MCF 10A (cell line): Measurements from ENCODE around the gene ADCK1. TPM values are rescaled to one million over a fixed set of nuclear protein-coding genes. Genes with fewer than 3 reads are reported as not detected.
"Not testable (repeated sequence)": the region's sequence is repeated elsewhere in the genome, so short reads cannot be mapped to it uniquely, and the experiment has no call there.

Experiments
- BruUV-seq: library from RNA; stranded (reverse); fragments of 400-500 nt; replicated peaks from 2 replicates; lab custom pipeline; 2021; lab: Mats Ljungman, UMichigan
- CTCF ChIA-PET: fragments of 300-600 bp; sonication (Branson Sonifier 250); formaldehyde crosslinking; extraction: SDS; loops from one replicate; lab custom pipeline; 2021; ENCODE audit warnings: antibody characterized with exemption, inconsistent platforms; lab: Yijun Ruan, JAX
- POLR2A ChIA-PET: fragments of 300-600, 350-650 bp; sonication (Branson Sonifier 250); formaldehyde crosslinking; extraction: SDS; loops from one replicate; lab custom pipeline; 2020; ENCODE audit warnings: antibody characterized with exemption, inconsistent platforms; lab: Yijun Ruan, JAX
- DNase-seq: peaks from one replicate; pipeline ENCODE4 v3.0.0-alpha.2; 2018; ENCODE audit not compliant: unreplicated experiment
- H3K27ac Mint-ChIP-seq: one replicate; pipeline ENCODE4 v1.8.0; 2022; ENCODE audit warnings: mild to moderate bottlenecking, low read depth, mixed read lengths; ENCODE audit not compliant: unreplicated experiment
- H3K27me3 Mint-ChIP-seq: one replicate; pipeline ENCODE4 v1.8.0; 2022; ENCODE audit warnings: mixed read lengths; ENCODE audit not compliant: insufficient read depth, unreplicated experiment
- H3K36me3 Mint-ChIP-seq: one replicate; pipeline ENCODE4 v1.8.0; 2022; ENCODE audit warnings: mild to moderate bottlenecking, moderate library complexity, mixed read lengths; ENCODE audit not compliant: insufficient read depth, unreplicated experiment
- H3K4me1 Mint-ChIP-seq: one replicate; pipeline ENCODE4 v1.8.0; 2022; ENCODE audit warnings: mixed read lengths; ENCODE audit not compliant: insufficient read depth, unreplicated experiment
- H3K4me3 Mint-ChIP-seq: one replicate; pipeline ENCODE4 v1.8.0; 2022; ENCODE audit warnings: mild to moderate bottlenecking, moderate library complexity, mixed read lengths; ENCODE audit not compliant: unreplicated experiment
- H3K9me3 Mint-ChIP-seq: one replicate; pipeline ENCODE4 v1.8.0; 2022; ENCODE audit warnings: mixed read lengths; ENCODE audit not compliant: unreplicated experiment
- intact Hi-C: fragments of 100-400 bp; cut with micrococcal nuclease; formaldehyde crosslinking; loops from 2 replicates; pipeline ENCODE4 v1.14.1; 2022
- total RNA-seq: library from RNA; stranded (reverse); gene quantifications from 2 replicates; pipeline ENCODE4 v1.2.3, GENCODE V29; 2022
- TF ChIP-seq, protein P1 (sequence below): fragments of 200-600 bp; IDR thresholded peaks from one replicate; pipeline ENCODE4 v1.8.0; 2022; ENCODE audit warnings: antibody characterized with exemption, mild to moderate bottlenecking; ENCODE audit not compliant: unreplicated experiment

The ADCK1 gene
- total RNA-seq, 1 experiment from 2014 or later: 7.0 TPM

DNA sequence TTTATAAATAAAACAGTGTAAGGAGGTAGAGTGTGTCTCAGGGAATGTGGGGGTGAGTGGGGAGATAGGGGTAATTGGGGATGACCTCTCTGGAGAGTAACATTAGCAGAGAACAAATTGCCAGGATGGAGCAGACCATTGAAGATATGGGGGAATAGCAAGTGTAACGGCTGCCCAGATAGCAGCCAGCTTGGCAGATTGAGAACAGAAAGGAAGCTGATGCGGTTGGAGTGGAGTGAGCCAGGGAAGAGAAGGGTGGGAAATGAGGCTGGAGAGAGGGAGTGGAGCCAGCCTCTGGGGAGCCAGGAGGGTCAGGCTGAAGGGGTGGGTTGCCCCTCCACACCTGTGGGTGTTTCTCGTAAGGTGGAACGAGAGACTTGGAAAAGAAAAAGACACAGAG, 5.6 kb upstream of the ADCK1 start:
- DNase-seq: no peak
- peaks cover 24% of the 10 kb centered on the region for H3K4me1 Mint-ChIP-seq
- CTCF ChIA-PET: interaction anchor here (0.6 kb wide), 2 partner anchors 100 to 297 kb away, joined by 3 to 4 read pairs; no protein-coding TSS in a partner anchor
- no peaks in the 10 kb centered on the region for H3K36me3 Mint-ChIP-seq
- no peak overlapping the region for H3K4me3 Mint-ChIP-seq
- no peaks in the 10 kb centered on the region for H3K9me3 Mint-ChIP-seq
- intact Hi-C loops: loop anchor here (10.0 kb wide), 1 partner anchor 130 kb away; no protein-coding TSS in a partner anchor
- BruUV-seq: no TSS peak
- H3K27ac Mint-ChIP-seq: no peak overlapping the region
- TF ChIP-seq, protein P1, sequence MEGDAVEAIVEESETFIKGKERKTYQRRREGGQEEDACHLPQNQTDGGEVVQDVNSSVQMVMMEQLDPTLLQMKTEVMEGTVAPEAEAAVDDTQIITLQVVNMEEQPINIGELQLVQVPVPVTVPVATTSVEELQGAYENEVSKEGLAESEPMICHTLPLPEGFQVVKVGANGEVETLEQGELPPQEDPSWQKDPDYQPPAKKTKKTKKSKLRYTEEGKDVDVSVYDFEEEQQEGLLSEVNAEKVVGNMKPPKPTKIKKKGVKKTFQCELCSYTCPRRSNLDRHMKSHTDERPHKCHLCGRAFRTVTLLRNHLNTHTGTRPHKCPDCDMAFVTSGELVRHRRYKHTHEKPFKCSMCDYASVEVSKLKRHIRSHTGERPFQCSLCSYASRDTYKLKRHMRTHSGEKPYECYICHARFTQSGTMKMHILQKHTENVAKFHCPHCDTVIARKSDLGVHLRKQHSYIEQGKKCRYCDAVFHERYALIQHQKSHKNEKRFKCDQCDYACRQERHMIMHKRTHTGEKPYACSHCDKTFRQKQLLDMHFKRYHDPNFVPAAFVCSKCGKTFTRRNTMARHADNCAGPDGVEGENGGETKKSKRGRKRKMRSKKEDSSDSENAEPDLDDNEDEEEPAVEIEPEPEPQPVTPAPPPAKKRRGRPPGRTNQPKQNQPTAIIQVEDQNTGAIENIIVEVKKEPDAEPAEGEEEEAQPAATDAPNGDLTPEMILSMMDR: no peak
- POLR2A ChIA-PET: no interaction called here
- H3K27me3 Mint-ChIP-seq: no peaks in the 10 kb centered on the region

- ChIA-PET POLR2A (interaction anchor here (0.6 to 4.5 kb wide), 3 partner anchors 39 to 880 kb away, joined by 3 to 31 read pairs (median 4); partner anchors contain the start of gene SNW1), CTCF (interaction anchor here (0.7 to 2.7 kb wide), 4 partner anchors 9 to 333 kb away, joined by 3 to 15 read pairs (median 4); partner anchors contain the start of gene SNW1)
- BruUV-seq, H3K9me3 Mint-ChIP-seq, H3K27me3 Mint-ChIP-seq, DNase-seq, H3K36me3 Mint-ChIP-seq: not testable (repeated sequence)
- Mint-ChIP-seq H3K27ac (peak overlapping the region; percentile 61), H3K4me3 (peak overlapping the region; percentile 87), H3K4me1 (peaks cover 18% of the 10 kb centered on the region)
- intact Hi-C loops: loop anchor here (10.0 kb wide), 1 partner anchor 135 kb away; no protein-coding TSS in a partner anchor
Measured at GRCh38 chr14:77799456-77799855, 453 bp upstream of the ADCK1 start.

DNA sequence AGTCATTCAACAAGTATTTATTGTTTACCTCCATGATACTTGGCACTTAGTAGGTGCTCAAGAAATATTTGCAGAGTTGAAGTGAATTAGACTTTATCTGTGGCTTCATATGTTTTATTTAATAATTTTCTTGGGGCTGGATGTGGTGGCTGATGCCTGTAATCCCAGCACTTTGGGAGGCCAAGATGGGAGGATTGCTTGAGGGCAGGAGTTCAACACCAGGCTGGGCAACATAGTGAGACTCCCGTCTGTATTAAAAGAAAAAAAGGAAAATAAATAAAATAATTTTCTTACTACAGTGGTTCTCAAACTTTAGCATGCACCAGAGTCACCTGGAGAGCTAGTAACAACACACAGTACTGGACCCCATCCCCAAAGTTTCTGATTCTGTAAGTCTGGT, 905 bp downstream of the ADCK1 start:
- ChIA-PET POLR2A (interaction anchor here (0.8 to 4.5 kb wide), 3 partner anchors 38 to 43 kb away, joined by 3 to 31 read pairs (median 3); partner anchors contain the start of gene SNW1), CTCF (interaction anchor here (1.0 to 2.7 kb wide), 3 partner anchors 10 to 40 kb away, joined by 3 to 15 read pairs (median 3); partner anchors contain the start of gene SNW1)
- TF ChIP-seq, protein P1: no peak
- Mint-ChIP-seq H3K27ac (peak overlapping the region; percentile 61), H3K36me3 (no peaks in the 10 kb centered on the region), H3K4me3 (peak overlapping the region; percentile 87), H3K27me3 (no peaks in the 10 kb centered on the region), H3K4me1 (peaks cover 12% of the 10 kb centered on the region), H3K9me3 (no peaks in the 10 kb centered on the region)
- DNase-seq: no peak
- TSS peak; percentile 48 for BruUV-seq
- intact Hi-C loops: loop anchor here (1.0 kb wide), 1 partner anchor 40 kb away; the partner anchor contains the start of gene SNW1

GRCh38 chr14:77804592-77804991, 4.7 kb downstream of the ADCK1 start:
- peaks cover 6% of the 10 kb centered on the region for H3K36me3 Mint-ChIP-seq
- no TSS peak for BruUV-seq
- H3K27me3 Mint-ChIP-seq: no peaks in the 10 kb centered on the region
- intact Hi-C loops: no loop called here
- ChIA-PET CTCF (no interaction called here), POLR2A (no interaction called here)
- H3K9me3 Mint-ChIP-seq: no peaks in the 10 kb centered on the region
- peaks cover 4% of the 10 kb centered on the region for H3K4me1 Mint-ChIP-seq
- TF ChIP-seq, protein P1: peak; percentile 30
- peak; percentile 75 for DNase-seq
- no peak overlapping the region for H3K4me3 Mint-ChIP-seq
- no peak overlapping the region for H3K27ac Mint-ChIP-seq
